Epithelial cell of proximal tubule (primary cell): ENCODE data around the gene ZC3H18. TPM values are rescaled to one million over a fixed set of nuclear protein-coding genes. Genes with fewer than 3 reads are reported as not detected.
"Not testable (repeated sequence)": the region's sequence is repeated elsewhere in the genome, so short reads cannot be mapped to it uniquely, and the experiment has no call there.

Experiments
- DNase-seq: peaks from one replicate; pipeline ENCODE4 v3.0.0-alpha.2; 2011; ENCODE audit warnings: low read depth
- H3K4me3 ChIP-seq: 2 replicates; pipeline ENCODE4 v1.5.1; 2011; ENCODE audit warnings: low read depth, mild to moderate bottlenecking, low read length
- CTCF ChIP-seq: conservative IDR thresholded peaks from 2 replicates; pipeline ENCODE4 v1.5.1; 2012; ENCODE audit warnings: low read depth, mild to moderate bottlenecking, low read length
- total RNA-seq: library from RNA; depleted of rRNA; stranded (reverse); fragments of >200 nt; gene quantifications from 2 replicates; pipeline ENCODE4 v1.2.3, GENCODE V29; 2015

The ZC3H18 gene
- total RNA-seq, 1 donor from 2014 or later, result 18.3 TPM

DNA sequence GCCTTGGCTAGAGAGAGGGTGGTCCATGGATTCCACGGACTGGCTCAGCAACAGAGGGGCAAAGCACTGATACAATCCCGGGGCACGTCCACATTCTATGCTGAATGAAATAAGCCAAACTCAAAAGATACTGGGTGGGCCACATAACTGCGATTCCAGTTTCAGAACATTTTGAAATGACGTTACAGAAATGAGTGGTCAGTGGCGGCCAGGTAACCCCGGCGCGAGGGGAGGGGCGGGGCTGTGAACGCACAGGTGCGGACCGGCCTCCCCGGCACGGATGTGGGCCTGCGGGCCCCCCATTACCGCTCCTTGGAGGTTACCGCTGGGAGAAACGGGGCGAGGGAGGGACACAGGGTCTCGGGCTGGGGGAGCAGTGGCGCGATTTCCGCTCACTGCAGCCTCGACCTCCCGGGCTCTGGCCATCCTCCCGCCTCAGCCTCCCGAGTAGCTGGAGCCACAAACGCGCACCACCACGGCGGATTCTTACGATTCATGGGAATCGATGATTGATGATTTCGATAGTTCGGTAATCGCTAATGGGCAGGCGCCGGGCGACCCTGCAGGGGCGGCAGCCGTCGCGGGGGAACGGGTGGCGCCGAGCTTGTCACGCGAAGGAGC, 92.1 kb downstream of the ZC3H18 start:
- no peak for TF ChIP-seq CTCF
- no peak for DNase-seq
- peak overlapping the region; percentile 98 for H3K4me3 ChIP-seq

DNA sequence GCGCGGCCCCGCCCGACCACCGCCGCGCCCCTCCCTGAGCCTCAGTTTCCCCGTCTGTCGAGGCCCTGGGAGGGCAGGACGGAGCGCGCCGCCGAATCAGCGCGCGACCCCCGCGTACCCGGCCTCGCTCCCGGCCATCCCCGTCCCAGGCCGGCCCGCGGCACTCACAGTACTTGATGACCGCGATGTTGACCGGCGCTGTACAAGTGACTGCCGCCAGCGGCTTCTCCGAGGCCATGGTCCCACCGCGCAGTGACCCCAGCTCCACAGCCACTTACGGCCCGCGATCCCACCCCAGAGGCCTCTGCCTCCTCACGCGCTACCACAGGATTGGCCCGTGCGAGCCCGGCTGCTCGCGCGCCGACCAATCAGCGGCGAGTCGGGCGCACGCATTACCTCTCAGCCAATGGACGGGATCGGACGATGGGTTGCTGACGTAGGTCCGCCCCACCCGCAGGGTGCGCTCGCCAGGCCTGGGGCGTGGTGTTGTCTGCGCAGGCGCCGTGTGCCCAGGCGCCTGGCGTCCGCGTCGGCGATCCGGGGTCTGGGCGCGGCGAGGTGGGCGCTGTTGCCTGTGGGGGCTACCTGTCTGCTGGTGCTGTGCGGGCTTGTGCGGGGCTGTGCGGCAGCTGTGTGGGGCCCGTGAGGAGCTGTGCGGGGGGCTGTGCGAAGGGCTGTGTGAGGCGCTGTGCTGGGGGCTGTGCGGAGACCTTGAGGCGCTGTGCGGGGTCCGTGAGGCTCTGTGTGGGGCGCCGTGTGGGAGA, 92.8 kb downstream of the ZC3H18 start, which contains the start of gene MVD:
TSS of gene MVD (minus strand) at position 249 of the 764 bp plus-strand sequence. CDS start at position 238, 11 bp downstream.
- H3K4me3 ChIP-seq, result peak within 1 kb of the TSS; percentile 98
- TF ChIP-seq CTCF, result peak; percentile 4
- peak; percentile 63 for DNase-seq

DNA sequence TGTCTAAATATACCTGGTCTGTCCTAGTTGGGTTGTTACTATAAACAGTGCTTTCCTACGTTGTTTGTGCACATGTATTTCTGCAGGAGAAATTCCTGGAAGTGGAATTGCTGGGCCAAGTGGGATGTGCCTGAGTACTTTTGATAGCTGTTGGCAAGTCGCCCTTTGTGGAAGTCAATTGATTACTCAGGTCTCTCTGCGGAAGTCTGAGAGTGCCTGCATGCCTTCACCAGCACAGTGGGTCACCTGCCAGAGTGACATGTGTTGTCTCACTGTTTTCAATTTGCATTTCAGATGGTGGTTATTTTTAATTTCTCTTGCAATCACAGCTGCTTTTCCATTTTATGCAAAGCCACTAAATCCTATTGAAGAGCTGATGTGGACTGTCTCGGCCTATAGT, 94.9 kb downstream of the ZC3H18 start:
- no peak for DNase-seq
- TF ChIP-seq CTCF, result no peak
- no peak overlapping the region for H3K4me3 ChIP-seq

- no peak for DNase-seq
- TF ChIP-seq CTCF, result no peak
Measured at GRCh38 chr16:88665570-88665969, 95.4 kb downstream of the ZC3H18 start.

DNA sequence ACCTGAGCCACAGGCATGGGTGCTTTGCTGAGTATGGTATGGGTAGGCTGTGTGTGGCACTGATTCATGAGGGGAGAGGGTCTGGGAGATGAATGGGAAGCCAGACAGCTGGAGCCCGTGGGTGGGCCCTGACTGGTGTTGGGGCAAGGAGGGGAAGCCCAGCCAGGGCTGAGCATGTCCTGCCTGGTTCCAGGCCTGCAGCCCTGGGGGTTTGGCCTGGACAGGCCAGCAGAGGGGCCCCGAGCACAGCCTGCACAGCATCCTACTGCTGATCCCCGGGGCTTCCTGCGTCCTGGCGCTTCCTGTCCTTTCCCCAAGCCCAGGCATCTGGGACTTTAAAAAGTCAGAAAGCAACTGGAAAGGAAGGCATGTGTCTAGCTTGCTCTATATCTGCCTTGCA, 97.3 kb downstream of the ZC3H18 start:
- TF ChIP-seq CTCF, result no peak
- H3K4me3 ChIP-seq, result no peak overlapping the region
- DNase-seq, result no peak

More at GRCh38 chr16:88665570-88665969, 95.4 kb downstream of the ZC3H18 start:
- no peak overlapping the region for H3K4me3 ChIP-seq

- H3K4me3 ChIP-seq, DNase-seq: not testable (repeated sequence)
Measured at GRCh38 chr16:88669493-88669892, 99.3 kb downstream of the ZC3H18 start.

GRCh38 chr16:88669980-88670379, 99.8 kb downstream of the ZC3H18 start:
- TF ChIP-seq CTCF, result no peak
- no peak for DNase-seq
- H3K4me3 ChIP-seq, result no peak overlapping the region
